Neural crest cell (in vitro differentiated cells): Measurements from ENCODE around the gene CLEC4G. TPM values are rescaled to one million over a fixed set of nuclear protein-coding genes. Genes with fewer than 3 reads are reported as not detected.

Experiments
- DNase-seq: peaks from one replicate; pipeline ENCODE4 v3.0.0; 2021; ENCODE audit warnings: low read depth, mixed read lengths, low spot score
- H3K27ac Mint-ChIP-seq: one replicate; pipeline ENCODE4 v1.8.0; 2021; ENCODE audit warnings: mild to moderate bottlenecking, mixed read lengths; ENCODE audit not compliant: unreplicated experiment
- H3K27me3 Mint-ChIP-seq: 2 replicates; pipeline ENCODE4 v1.8.0; 2021; ENCODE audit warnings: low read depth, mild to moderate bottlenecking, mixed read lengths
- H3K36me3 Mint-ChIP-seq: 2 replicates; pipeline ENCODE4 v1.8.0; 2021; ENCODE audit warnings: low read depth, mild to moderate bottlenecking, mixed read lengths
- H3K4me1 Mint-ChIP-seq: 2 replicates; pipeline ENCODE4 v1.8.0; 2021; ENCODE audit warnings: mixed read lengths
- H3K4me3 Mint-ChIP-seq: one replicate; pipeline ENCODE4 v1.8.0; 2021; ENCODE audit warnings: mild to moderate bottlenecking, mixed read lengths
- H3K9me3 Mint-ChIP-seq: 2 replicates; pipeline ENCODE4 v1.8.0; 2021; ENCODE audit warnings: mixed read lengths
- total RNA-seq: library from RNA; stranded (reverse); gene quantifications from 2 replicates; pipeline ENCODE4 v1.2.1, GENCODE V29; 2021
- TF ChIP-seq, protein P1 (sequence below): fragments of 200-600 bp; sonication (generic); conservative IDR thresholded peaks from 2 replicates; pipeline ENCODE4 v1.5.0; 2021; ENCODE audit warnings: antibody characterized with exemption, mild to moderate bottlenecking

Gene CLEC4G
- total RNA-seq, 1 donor from 2014 or later = not detected

DNA sequence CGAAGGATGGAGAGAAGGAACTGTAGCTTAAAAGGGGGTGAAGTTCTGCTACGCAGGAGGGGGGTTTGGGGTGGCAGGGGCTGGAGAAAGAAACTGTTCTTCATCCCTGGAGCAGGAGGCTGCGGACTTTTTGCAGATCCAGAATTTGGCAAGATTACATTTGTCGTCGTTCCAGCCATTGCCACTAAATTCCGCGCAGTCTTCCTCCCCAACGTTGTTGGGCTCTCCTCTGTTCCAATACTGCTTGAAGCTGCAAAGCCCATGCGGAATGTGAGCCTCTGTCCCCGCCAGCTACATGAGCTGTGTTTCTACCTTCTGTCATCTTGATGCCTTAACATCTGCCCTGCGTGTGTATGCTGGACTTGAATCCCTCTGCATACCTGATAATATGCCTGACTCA lies 11.1 kb upstream of the CLEC4G start:
- peaks cover 71% of the 10 kb centered on the region for H3K27me3 Mint-ChIP-seq
- no peak overlapping the region for H3K4me3 Mint-ChIP-seq
- TF ChIP-seq, protein P1, sequence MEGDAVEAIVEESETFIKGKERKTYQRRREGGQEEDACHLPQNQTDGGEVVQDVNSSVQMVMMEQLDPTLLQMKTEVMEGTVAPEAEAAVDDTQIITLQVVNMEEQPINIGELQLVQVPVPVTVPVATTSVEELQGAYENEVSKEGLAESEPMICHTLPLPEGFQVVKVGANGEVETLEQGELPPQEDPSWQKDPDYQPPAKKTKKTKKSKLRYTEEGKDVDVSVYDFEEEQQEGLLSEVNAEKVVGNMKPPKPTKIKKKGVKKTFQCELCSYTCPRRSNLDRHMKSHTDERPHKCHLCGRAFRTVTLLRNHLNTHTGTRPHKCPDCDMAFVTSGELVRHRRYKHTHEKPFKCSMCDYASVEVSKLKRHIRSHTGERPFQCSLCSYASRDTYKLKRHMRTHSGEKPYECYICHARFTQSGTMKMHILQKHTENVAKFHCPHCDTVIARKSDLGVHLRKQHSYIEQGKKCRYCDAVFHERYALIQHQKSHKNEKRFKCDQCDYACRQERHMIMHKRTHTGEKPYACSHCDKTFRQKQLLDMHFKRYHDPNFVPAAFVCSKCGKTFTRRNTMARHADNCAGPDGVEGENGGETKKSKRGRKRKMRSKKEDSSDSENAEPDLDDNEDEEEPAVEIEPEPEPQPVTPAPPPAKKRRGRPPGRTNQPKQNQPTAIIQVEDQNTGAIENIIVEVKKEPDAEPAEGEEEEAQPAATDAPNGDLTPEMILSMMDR = no peak
- no peaks in the 10 kb centered on the region for H3K4me1 Mint-ChIP-seq
- H3K9me3 Mint-ChIP-seq = no peaks in the 10 kb centered on the region
- H3K36me3 Mint-ChIP-seq = no peaks in the 10 kb centered on the region
- DNase-seq = no peak
- H3K27ac Mint-ChIP-seq = no peak overlapping the region

DNA sequence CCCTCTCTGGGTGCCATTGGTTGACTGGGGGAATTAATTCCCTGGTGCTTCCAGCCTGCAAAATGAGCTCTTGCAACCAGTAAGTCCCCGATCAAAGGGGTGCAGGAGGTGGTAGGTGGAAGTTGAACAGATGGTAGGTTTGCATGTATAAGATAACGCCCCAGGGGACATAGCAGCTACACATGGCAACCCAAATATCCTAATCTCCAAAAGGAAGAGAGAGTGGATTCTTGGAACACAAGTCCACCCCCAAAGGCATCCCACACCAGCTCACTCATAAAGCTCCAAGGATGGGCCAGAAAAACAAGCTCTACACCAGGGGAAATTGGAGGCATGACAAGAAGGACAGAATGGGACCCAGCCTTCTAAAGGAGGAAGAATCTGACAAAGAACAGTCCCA lies 10.7 kb upstream of the CLEC4G start:
- no peak overlapping the region for H3K4me3 Mint-ChIP-seq
- no peaks in the 10 kb centered on the region for H3K36me3 Mint-ChIP-seq
- H3K27me3 Mint-ChIP-seq = peaks cover 75% of the 10 kb centered on the region

DNA sequence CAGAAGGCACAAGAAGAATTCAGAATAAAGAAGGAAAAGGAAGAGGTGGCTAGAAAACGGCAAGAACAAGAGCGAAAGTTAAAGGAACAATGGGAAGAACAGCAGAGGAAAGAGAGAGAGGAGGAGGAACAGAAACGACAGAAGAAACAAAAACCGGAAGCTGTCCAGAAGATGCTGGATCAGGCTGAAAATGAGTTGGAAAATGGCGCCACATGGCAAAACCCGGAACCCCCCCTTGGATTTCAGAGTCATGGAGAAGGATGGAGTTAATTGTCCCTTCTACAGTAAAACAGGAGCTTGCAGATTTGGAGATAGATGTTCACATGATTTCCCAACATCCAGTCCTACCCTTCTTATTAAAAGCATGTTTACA lies 8.8 kb upstream of the CLEC4G start:
- TF ChIP-seq, protein P1 = no peak
- no peak for DNase-seq
- Mint-ChIP-seq H3K4me3 (no peak overlapping the region), H3K9me3 (no peaks in the 10 kb centered on the region), H3K27ac (no peak overlapping the region), H3K27me3 (peaks cover 85% of the 10 kb centered on the region), H3K4me1 (no peaks in the 10 kb centered on the region), H3K36me3 (no peaks in the 10 kb centered on the region)

More for the DNA sequence above, 10.7 kb upstream of the CLEC4G start:
- TF ChIP-seq, protein P1 = no peak
- no peaks in the 10 kb centered on the region for H3K4me1 Mint-ChIP-seq
- H3K9me3 Mint-ChIP-seq = no peaks in the 10 kb centered on the region
- no peak overlapping the region for H3K27ac Mint-ChIP-seq
- DNase-seq = no peak

DNA sequence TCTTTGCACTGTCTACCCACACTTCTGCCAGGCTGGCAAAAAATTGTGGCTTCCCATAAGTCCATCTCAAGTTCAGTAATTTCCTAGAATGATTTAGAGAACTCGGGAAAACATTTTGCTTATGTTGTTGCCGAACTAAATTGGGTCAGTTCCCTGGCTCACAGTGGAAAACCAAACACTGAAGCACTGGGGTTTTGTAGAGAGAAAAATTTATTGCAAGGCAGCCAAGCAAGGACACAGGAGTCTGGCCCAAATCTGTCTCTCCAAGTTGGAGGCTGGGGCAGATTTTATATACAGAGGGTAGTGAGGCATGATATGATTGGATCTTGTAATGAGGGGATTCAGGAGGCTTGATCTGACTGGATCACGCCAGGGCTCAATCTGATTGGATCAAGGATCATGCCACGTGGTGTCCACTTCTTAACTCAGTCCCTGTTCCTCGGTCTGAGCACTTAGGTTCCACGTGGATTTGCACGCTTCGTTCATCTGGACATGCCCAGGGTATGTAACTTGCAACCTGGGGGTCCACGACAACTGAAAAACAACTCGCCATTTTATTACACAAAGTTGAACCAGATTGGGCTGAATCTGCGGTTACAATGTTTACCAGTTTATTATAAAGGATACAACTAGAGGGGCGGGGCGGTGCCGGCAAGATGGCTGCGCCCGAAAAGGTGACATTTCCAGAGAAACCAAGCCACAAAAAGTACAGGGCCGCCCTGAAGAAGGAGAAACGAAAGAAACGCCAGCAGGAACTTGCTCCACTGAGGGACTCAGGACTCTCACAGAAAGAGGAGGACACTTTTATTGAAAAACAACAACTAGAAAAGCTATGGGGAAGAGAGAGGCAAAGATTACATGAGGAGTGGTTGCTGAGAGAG lies 8.1 kb upstream of the CLEC4G start:
- H3K9me3 Mint-ChIP-seq = no peaks in the 10 kb centered on the region
- DNase-seq = no peak
- TF ChIP-seq, protein P1 = no peak
- no peak overlapping the region for H3K4me3 Mint-ChIP-seq
- H3K36me3 Mint-ChIP-seq = no peaks in the 10 kb centered on the region
- H3K27ac Mint-ChIP-seq = no peak overlapping the region
- H3K27me3 Mint-ChIP-seq = peaks cover 91% of the 10 kb centered on the region
- no peaks in the 10 kb centered on the region for H3K4me1 Mint-ChIP-seq

DNA sequence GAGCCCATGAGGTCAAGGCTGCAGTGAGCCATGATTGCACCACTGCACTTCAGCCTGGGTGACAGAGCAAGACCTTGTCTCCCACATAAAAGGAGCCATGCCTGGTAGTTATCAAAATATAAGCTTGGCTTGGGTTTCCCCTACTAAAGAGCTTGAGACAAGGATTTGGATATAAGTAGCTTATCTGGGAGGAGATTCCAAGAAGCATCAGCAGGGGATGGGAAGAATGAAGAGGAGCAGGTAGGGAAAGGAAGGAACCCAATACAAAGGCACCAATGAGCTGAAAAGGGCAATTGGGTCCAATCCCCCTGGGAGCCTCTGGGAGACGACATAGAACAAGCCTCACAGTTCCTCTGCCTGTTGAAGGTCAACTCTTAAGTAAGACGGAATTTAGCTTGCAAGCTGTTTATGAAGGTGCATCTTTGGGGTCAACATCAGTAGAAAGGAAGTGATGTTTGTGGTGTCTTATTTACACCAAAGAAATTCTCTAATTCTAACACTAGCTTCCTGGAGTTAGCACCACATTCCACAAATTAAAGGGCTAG lies 7.4 kb upstream of the CLEC4G start:
- Mint-ChIP-seq H3K27ac (no peak overlapping the region), H3K27me3 (peaks cover 90% of the 10 kb centered on the region), H3K9me3 (no peaks in the 10 kb centered on the region), H3K4me3 (no peak overlapping the region), H3K36me3 (no peaks in the 10 kb centered on the region), H3K4me1 (no peaks in the 10 kb centered on the region)
- no peak for DNase-seq
- TF ChIP-seq, protein P1 = no peak
